Ovary (tissue), 3 donors: ENCODE results near the gene RTKN.

ENCODE experiments used
- CTCF ChIP-seq, 3 donors: fragments of 450-650 bp in 2 of 3; fragments of 200-600 bp in 1 of 3; IDR thresholded peaks; one replicate each; pipeline versions ENCODE4 v1.5.1 to v1.8.0; 2016 to 2022; ENCODE audit warnings: antibody characterized with exemption in 3 of 3, mild to moderate bottlenecking in 1 of 3
- POLR2A ChIP-seq: fragments of 450-650 bp; IDR thresholded peaks from one replicate; pipeline ENCODE4 v1.6.1; 2017; ENCODE audit warnings: antibody characterized with exemption, mild to moderate bottlenecking, moderate library complexity
- donor health status: DM: no; HTN: no; CAD: no.

- TF ChIP-seq CTCF (IDR thresholded peaks at IDR 0.05), result no peak
- TF ChIP-seq POLR2A, result no peak
These were observed 2.4 kb downstream of the RTKN start for GRCh38 chr2:74439373-74439772.
